Spleen (tissue), 11 donors: ENCODE measurements around the gene STON1. TPM values are rescaled to one million over a fixed set of nuclear protein-coding genes. Genes with fewer than 3 reads are reported as not detected.
"Not testable (repeated sequence)": the region's sequence is repeated elsewhere in the genome, so short reads cannot be mapped to it uniquely, and the experiment has no call there.

Source experiments
- DNase-seq: peaks from one replicate; pipeline ENCODE4 v3.0.0-alpha.2; 2020
- H3K27ac ChIP-seq, 8 donors: fragments of 200-600 bp; sonication (generic) in 7 of 8; 1 replicate in 4 of 8; 2 replicates in 4 of 8; pipeline versions ENCODE4 v1.5.0 to v1.8.0; 2016 to 2021; ENCODE audit warnings: inconsistent platforms in 4 of 8, mild to moderate bottlenecking in 4 of 8, moderate library complexity in 1 of 8
- H3K27me3 ChIP-seq, 7 donors: fragments of 200-600 bp; sonication (generic) in 6 of 7; replicated peaks in 1 of 7; 1 replicate in 4 of 7; 2 replicates in 3 of 7; pipeline versions ENCODE4 v1.5.0 to v1.8.0; 2016 to 2021; ENCODE audit warnings: inconsistent platforms in 3 of 7, mild to moderate bottlenecking in 1 of 7
- H3K36me3 ChIP-seq, 6 donors: fragments of 200-600 bp; sonication (generic) in 5 of 6; 1 replicate in 4 of 6; 2 replicates in 2 of 6; pipeline versions ENCODE4 v1.5.0 to v1.8.0; 2016 to 2021; ENCODE audit warnings: inconsistent platforms in 2 of 6
- H3K4me1 ChIP-seq, 6 donors: fragments of 200-600 bp; sonication (generic) in 5 of 6; 1 replicate in 3 of 6; 2 replicates in 3 of 6; pipeline versions ENCODE4 v1.5.0 to v1.8.0; 2016 to 2021; ENCODE audit warnings: inconsistent platforms in 3 of 6
- H3K4me3 ChIP-seq, 8 donors: fragments of 200-600 bp; sonication (generic) in 7 of 8; 1 replicate in 4 of 8; 2 replicates in 4 of 8; pipeline versions ENCODE4 v1.5.0 to v1.8.0; 2016 to 2021; ENCODE audit warnings: inconsistent platforms in 4 of 8, mild to moderate bottlenecking in 4 of 8, moderate library complexity in 2 of 8
- H3K9me3 ChIP-seq, 8 donors: fragments of 200-600 bp; sonication (generic) in 7 of 8; 1 replicate in 4 of 8; 2 replicates in 4 of 8; pipeline versions ENCODE4 v1.5.0 to v1.8.0; 2016 to 2021; ENCODE audit warnings: inconsistent platforms in 4 of 8
- CTCF ChIP-seq, 11 experiments: fragments of 200-600 bp in 7 of 11; fragments of 450-650 bp in 4 of 11; sonication (generic) in 4 of 11; IDR thresholded peaks in 8 of 11; conservative IDR thresholded peaks in 3 of 11; 1 replicate in 7 of 11; 2 replicates in 4 of 11; pipeline versions ENCODE4 v1.4.0 to v1.8.0; 2016 to 2021; ENCODE audit warnings: antibody characterized with exemption in 11 of 11, inconsistent platforms in 4 of 11, mild to moderate bottlenecking in 1 of 11
- POLR2A ChIP-seq, 3 donors: fragments of 450-650 bp; IDR thresholded peaks; one replicate each; pipeline ENCODE4 v1.5.1; 2017; ENCODE audit warnings: antibody characterized with exemption in 3 of 3, mild to moderate bottlenecking in 1 of 3
- POLR2AphosphoS5 ChIP-seq, 3 donors: sonication (generic); formaldehyde crosslinking; IDR thresholded peaks; one replicate each; pipeline ENCODE4 v1.5.1; 2017; ENCODE audit warnings: antibody characterized with exemption in 3 of 3
- WGBS, 5 donors: extraction: QIAGEN DNeasy Blood & Tissue Kit in 3 of 5; methylation state at CpG; one replicate each; pipeline versions ENCODE4 v1.1.5 to v1.1.7; 2013 to 2018; 5-methylcytosine and 5-hydroxymethylcytosine counted together
- intact Hi-C: fragments of 100-400 bp; cut with DNase I; formaldehyde crosslinking; loops from one replicate; pipeline ENCODE4 v1.15.0; 2023; ENCODE audit warnings: low total_unique reads
- polyA plus RNA-seq, 3 donors: library from polyadenylated mRNA; stranded (reverse); fragments of 200-250 nt; gene quantifications; one replicate each; pipeline ENCODE4 v1.2.1, GENCODE V29; 2013
- total RNA-seq, 7 donors: library from RNA; depleted of rRNA in 3 of 7; stranded (reverse); fragments of >200 nt in 3 of 7; fragmentation: NEBNext Ultra II Directional in 4 of 7; extraction: Animal tissue kit (Norgen Biotek cat#: 25700) in 4 of 7; gene quantifications; one replicate each; pipeline versions ENCODE4 v1.1.0 to v1.2.1, GENCODE V29; 2016 to 2021
- donor health status: healthy with polysubstance abuse.
- donor health status: DM: no; HTN: no; CAD: no; lungs with moderate emphysema.
- donor health status: DM: no; HTN: no; CAD: no.
- donor health status: Bipolar disorder and iron deficiency.
- donor health status: healthy.
- donor health status: DM: no; HTN: no; CAD: no.
- donor health status: DM: yes; HTN: yes; CAD: no.

Gene STON1
- total and polyA plus RNA-seq, 10 donors: 2.1 to 31.0 (median 20.4) TPM

GRCh38 chr2:48515513-48515985 is 14.4 kb upstream of the STON1 start:
- TF ChIP-seq CTCF (IDR thresholded peaks at IDR 0.05 in 8 of 11, conservative IDR thresholded peaks at IDR 0.05 in 3 of 11): no peak
- TF ChIP-seq POLR2AphosphoS5 (IDR thresholded peaks at IDR 0.05): no peak
- no peak for TF ChIP-seq POLR2A (IDR thresholded peaks at IDR 0.05)
- peaks cover 3 to 100% (median 88%) of the 10 kb centered on the region in 6 donors for H3K36me3 ChIP-seq
- DNase-seq: no peak
- H3K9me3 ChIP-seq: no peaks in the 10 kb centered on the region
- intact Hi-C loops: no loop called here
- H3K4me3 ChIP-seq: no peak overlapping the region
- H3K27ac ChIP-seq: peak overlapping the region in 1 of 8 donors; percentile 26
- peaks cover 0 to 7% (median 0%) of the 10 kb centered on the region in 6 donors for H3K4me1 ChIP-seq
- 88 to 95% (median 89%) methylated on average over 6 of the region's 6 CpGs for WGBS, 5 donors
- no peaks in the 10 kb centered on the region for H3K27me3 ChIP-seq

- Histone ChIP-seq H3K4me3 (no peak overlapping the region), H3K36me3 (peaks cover 0 to 99% (median 72%) of the 10 kb centered on the region in 6 donors), H3K27me3 (no peaks in the 10 kb centered on the region), H3K9me3 (no peaks in the 10 kb centered on the region), H3K27ac (no peak overlapping the region), H3K4me1 (no peaks in the 10 kb centered on the region)
- TF ChIP-seq POLR2A (IDR thresholded peaks at IDR 0.05) (no peak), CTCF (IDR thresholded peaks at IDR 0.05 in 8 of 11, conservative IDR thresholded peaks at IDR 0.05 in 3 of 11) (no peak), POLR2AphosphoS5 (IDR thresholded peaks at IDR 0.05) (no peak)
- 63 to 73% (median 66%) methylated on average over 11 of the region's 11 CpGs for WGBS, 5 donors
- intact Hi-C loops: no loop called here
- no peak for DNase-seq
Observed at GRCh38 chr2:48519593-48519992, 10.4 kb upstream of the STON1 start.

DNA sequence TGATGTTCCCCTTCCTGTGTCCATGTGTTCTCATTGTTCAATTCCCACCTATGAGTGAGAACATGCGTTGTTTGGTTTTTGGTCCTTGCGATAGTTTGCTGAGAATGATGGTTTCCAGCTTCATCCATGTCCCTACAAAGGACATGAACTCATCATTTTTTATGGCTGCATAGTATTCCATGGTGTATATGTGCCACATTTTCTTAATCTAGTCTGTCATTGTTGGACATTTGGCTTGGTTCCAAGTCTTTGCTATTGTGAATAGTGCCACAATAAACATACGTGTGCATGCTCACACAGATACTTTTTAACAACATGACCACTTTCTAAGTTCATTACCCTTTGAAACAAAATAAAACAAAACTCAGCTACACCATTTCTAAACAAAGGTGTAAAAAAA is 5.2 kb upstream of the STON1 start:
- Histone ChIP-seq H3K36me3 (peaks cover 0 to 62% (median 25%) of the 10 kb centered on the region in 6 donors), H3K27ac (peak overlapping the region in 3 of 8 donors; percentile 38 to 70 (median 49)), H3K4me1 (peaks cover 0 to 23% (median 14%) of the 10 kb centered on the region in 6 donors), H3K27me3 (peaks cover 0 to 11% (median 0%) of the 10 kb centered on the region in 7 donors)
- H3K9me3 ChIP-seq, DNase-seq, intact Hi-C loops, H3K4me3 ChIP-seq: not testable (repeated sequence)
- 91 to 99% (median 97%) methylated on average over 3 of the region's 3 CpGs for WGBS, 5 donors

GRCh38 chr2:48525269-48525943 is 4.5 kb upstream of the STON1 start:
- intact Hi-C loops: no loop called here
- Histone ChIP-seq H3K36me3 (peaks cover 0 to 56% (median 18%) of the 10 kb centered on the region in 6 donors), H3K9me3 (no peaks in the 10 kb centered on the region), H3K27ac (peak overlapping the region in 7 of 8 donors; percentile 23 to 75 (median 64)), H3K27me3 (peaks cover 0 to 17% (median 0%) of the 10 kb centered on the region in 7 donors), H3K4me3 (no peak overlapping the region), H3K4me1 (peaks cover 0 to 29% (median 19%) of the 10 kb centered on the region in 6 donors)
- DNase-seq: no peak
- TF ChIP-seq POLR2A (IDR thresholded peaks at IDR 0.05) (no peak), POLR2AphosphoS5 (IDR thresholded peaks at IDR 0.05) (no peak), CTCF (IDR thresholded peaks at IDR 0.05 in 8 of 11, conservative IDR thresholded peaks at IDR 0.05 in 3 of 11) (no peak)
- WGBS, 5 donors: 78 to 88% (median 81%) methylated on average over 10 to 11 of the region's 11 CpGs
